Panc1 (cell line): ENCODE measurements around the gene GLIPR1L1.

Experiments
- CTCF ChIP-seq: fragments of 450-650 bp; IDR thresholded peaks from 2 replicates; pipeline ENCODE4 v1.5.1; 2017; ENCODE audit warnings: mild to moderate bottlenecking
- POLR2AphosphoS5 ChIP-seq: IDR thresholded peaks from 2 replicates; pipeline ENCODE4 v1.6.1; 2012; ENCODE audit warnings: mild to moderate bottlenecking, low read depth, low read length, moderate library complexity
- REST ChIP-seq, 2 experiments: IDR thresholded peaks; 2 replicates each; pipeline ENCODE4 v1.6.1; 2011 to 2012; ENCODE audit warnings: low read depth in 2 of 2, control low read depth in 1 of 2, low read length in 1 of 2, mild to moderate bottlenecking in 1 of 2, moderate library complexity in 1 of 2; ENCODE audit not compliant: insufficient read depth in 1 of 2

- TF ChIP-seq POLR2AphosphoS5 (no peak), CTCF (no peak), REST (IDR thresholded peaks at IDR 0.05; ENCODE audit: insufficient read depth in 1 of 2, low read depth in 2 of 2, low read length in 1 of 2) (no peak)
Observed at GRCh38 chr12:75315518-75315917, 19.0 kb upstream of the GLIPR1L1 start.
